HEK293 (cell line): Measurements from ENCODE around the gene CD59.

ENCODE experiments used
- CTCF ChIA-PET: fragments of 350-600 bp; formaldehyde crosslinking; extraction: SDS; loops from one replicate; lab custom pipeline; 2021; ENCODE audit warnings: antibody characterized with exemption; lab: Yijun Ruan, JAX
- POLR2A ChIA-PET: fragments of 300-600 bp; formaldehyde crosslinking; extraction: SDS; loops from one replicate; lab custom pipeline; 2020; ENCODE audit warnings: antibody characterized with exemption, inconsistent platforms; lab: Yijun Ruan, JAX
- H3K27ac ChIP-seq: fragments of 200-500 bp; sonication (Bioruptor generic); 2 replicates; pipeline ENCODE4 v1.5.1; 2014; ENCODE audit warnings: low read depth, low read length, control low read depth, inconsistent platforms; ENCODE audit errors: extremely low read depth
- H3K36me3 ChIP-seq, 2 experiments: fragments of 200-500 bp in 1 of 2; sonication (Bioruptor generic) in 1 of 2; 1 replicate in 1 of 2; 2 replicates in 1 of 2; pipeline ENCODE4 v1.5.1; 2014 to 2017; ENCODE audit warnings: inconsistent platforms in 2 of 2, low read length in 2 of 2; ENCODE audit not compliant: control insufficient read depth in 2 of 2, insufficient read depth in 1 of 2
- H3K4me1 ChIP-seq: fragments of 200-500 bp; sonication (Bioruptor generic); 2 replicates; pipeline ENCODE4 v1.5.1; 2014; ENCODE audit warnings: mild to moderate bottlenecking, low read length, inconsistent platforms; ENCODE audit not compliant: control insufficient read depth, insufficient read depth
- H3K4me3 ChIP-seq: 2 replicates; pipeline ENCODE4 v1.5.1; 2011; ENCODE audit warnings: low read depth, mild to moderate bottlenecking, control low read depth, low read length, moderate library complexity
- H3K9me3 ChIP-seq: fragments of 200-500 bp; sonication (Bioruptor generic); 2 replicates; pipeline ENCODE4 v1.5.1; 2014; ENCODE audit warnings: low read depth, low read length, inconsistent platforms; ENCODE audit not compliant: control insufficient read depth, insufficient read depth
- FEZF1 ChIP-seq: fragments of 450-650 bp; formaldehyde crosslinking; IDR thresholded peaks from 2 replicates; pipeline ENCODE4 v1.5.1; 2016; ENCODE audit warnings: missing biosample characterization, missing genetic modification characterization
- HOXA7 ChIP-seq: sonication (generic); formaldehyde crosslinking; IDR thresholded peaks from 2 replicates; pipeline ENCODE4 v1.8.1; 2022; ENCODE audit warnings: missing genetic modification reagents, borderline replicate concordance
- PRDM1 ChIP-seq: fragments of 450-650 bp; formaldehyde crosslinking; IDR thresholded peaks from 2 replicates; pipeline ENCODE4; 2016; ENCODE audit warnings: missing biosample characterization, missing genetic modification characterization
- PRDM2 ChIP-seq: fragments of 450-650 bp; formaldehyde crosslinking; IDR thresholded peaks from 2 replicates; pipeline ENCODE4 v1.5.1; 2016; ENCODE audit warnings: missing biosample characterization, missing genetic modification characterization, borderline replicate concordance
- TRIM28 ChIP-seq: IDR thresholded peaks from 2 replicates; pipeline ENCODE4 v1.6.1; 2011; ENCODE audit warnings: low read length, control low read depth, borderline replicate concordance
- WT1 ChIP-seq: fragments of 450-650 bp; formaldehyde crosslinking; IDR thresholded peaks from 2 replicates; pipeline ENCODE4 v1.5.1; 2016; ENCODE audit warnings: missing biosample characterization, missing genetic modification characterization
- ZFP37 ChIP-seq: fragments of 450-650 bp; formaldehyde crosslinking; IDR thresholded peaks from 2 replicates; pipeline ENCODE4 v1.5.1; 2016; ENCODE audit warnings: missing biosample characterization, missing genetic modification characterization
- ZNF114 ChIP-seq: fragments of 450-650 bp; formaldehyde crosslinking; IDR thresholded peaks from 2 replicates; pipeline ENCODE4 v1.5.0; 2017; ENCODE audit warnings: missing biosample characterization, missing genetic modification characterization
- ZNF169 ChIP-seq: fragments of 450-650 bp; formaldehyde crosslinking; IDR thresholded peaks from 2 replicates; pipeline ENCODE4 v1.5.1; 2016; ENCODE audit warnings: missing biosample characterization, missing genetic modification characterization
- ZNF18 ChIP-seq: fragments of 450-650 bp; formaldehyde crosslinking; IDR thresholded peaks from 2 replicates; pipeline ENCODE4 v1.5.1; 2016; ENCODE audit warnings: missing biosample characterization, missing genetic modification characterization
- ZNF23 ChIP-seq: fragments of 450-650 bp; formaldehyde crosslinking; IDR thresholded peaks from 2 replicates; pipeline ENCODE4 v1.5.1; 2016; ENCODE audit warnings: missing biosample characterization, missing genetic modification characterization, borderline replicate concordance
- ZNF248 ChIP-seq: fragments of 450-650 bp; formaldehyde crosslinking; IDR thresholded peaks from 2 replicates; pipeline ENCODE4 v1.5.1; 2017; ENCODE audit warnings: missing biosample characterization, missing genetic modification characterization
- ZNF280C ChIP-seq: fragments of 450-650 bp; formaldehyde crosslinking; IDR thresholded peaks from 2 replicates; pipeline ENCODE4 v1.5.1; 2016; ENCODE audit warnings: missing biosample characterization, missing genetic modification characterization
- ZNF394 ChIP-seq: fragments of 450-650 bp; formaldehyde crosslinking; IDR thresholded peaks from 2 replicates; pipeline ENCODE4 v1.5.1; 2016; ENCODE audit warnings: missing biosample characterization, missing genetic modification characterization, mild to moderate bottlenecking, moderate library complexity, borderline replicate concordance
- ZNF514 ChIP-seq: fragments of 450-650 bp; formaldehyde crosslinking; IDR thresholded peaks from 2 replicates; pipeline ENCODE4 v1.5.1; 2016; ENCODE audit warnings: missing biosample characterization, missing genetic modification characterization
- ZNF521 ChIP-seq: fragments of 450-650 bp; formaldehyde crosslinking; IDR thresholded peaks from 2 replicates; pipeline ENCODE4 v1.5.1; 2017; ENCODE audit warnings: missing biosample characterization, mild to moderate bottlenecking, missing genetic modification characterization
- ZNF623 ChIP-seq: fragments of 450-650 bp; formaldehyde crosslinking; IDR thresholded peaks from 2 replicates; pipeline ENCODE4 v1.5.1; 2016; ENCODE audit warnings: missing biosample characterization, missing genetic modification characterization
- ZNF626 ChIP-seq: fragments of 450-650 bp; sonication (Bioruptor Pico); formaldehyde crosslinking; IDR thresholded peaks from 2 replicates; pipeline ENCODE4 v1.5.1; 2018; ENCODE audit warnings: missing biosample characterization, missing genetic modification characterization, inconsistent platforms
- ZNF701 ChIP-seq: fragments of 450-650 bp; formaldehyde crosslinking; IDR thresholded peaks from 2 replicates; pipeline ENCODE4 v1.5.1; 2016; ENCODE audit warnings: missing biosample characterization, missing genetic modification characterization
- ZNF76 ChIP-seq: fragments of 450-650 bp; formaldehyde crosslinking; IDR thresholded peaks from 2 replicates; pipeline ENCODE4; 2016; ENCODE audit warnings: low read depth, missing biosample characterization, missing genetic modification characterization, borderline replicate concordance

The CD59 gene

GRCh38 chr11:33719587-33719986 lies 16.6 kb downstream of the CD59 start (continued):
- TF ChIP-seq ZNF280C (tag by site-specific recombination) (no peak), ZNF76 (no peak), HOXA7 (CRISPR knock-in tag) (no peak), ZNF626 (no peak), ZNF169 (tag by site-specific recombination) (no peak), ZNF394 (tag by site-specific recombination) (no peak), ZNF18 (tag by site-specific recombination) (no peak), TRIM28 (no peak)

- H3K27ac ChIP-seq: no peak overlapping the region
- POLR2A ChIA-PET: no interaction called here
- CTCF ChIA-PET: interaction anchor here (1.3 kb wide), 1 partner anchor 10 kb away, joined by 4 read pairs; no protein-coding TSS in a partner anchor
- H3K9me3 ChIP-seq: no peaks in the 10 kb centered on the region
- peaks cover 0 to 75% of the 10 kb centered on the region in 2 experiments; a peak in 2 of 3 replicates for H3K36me3 ChIP-seq
- peaks cover under 1% of the 10 kb centered on the region for H3K4me1 ChIP-seq
- H3K4me3 ChIP-seq: no peak overlapping the region
- TF ChIP-seq ZNF23 (tag by site-specific recombination): no peak
- no peak for TF ChIP-seq FEZF1 (tag by site-specific recombination)
- no peak for TF ChIP-seq ZNF623
- TF ChIP-seq ZNF514 (tag by site-specific recombination): no peak
- TF ChIP-seq ZNF248: no peak
- TF ChIP-seq WT1: no peak
- TF ChIP-seq ZFP37 (tag by site-specific recombination): no peak
- no peak for TF ChIP-seq ZNF701
- no peak for TF ChIP-seq ZNF114 (tag by site-specific recombination)
- TF ChIP-seq PRDM1 (tag by site-specific recombination): no peak
- no peak for TF ChIP-seq PRDM2 (tag by site-specific recombination)
- TF ChIP-seq ZNF521 (tag by site-specific recombination): no peak
Measured at GRCh38 chr11:33718440-33718839, 17.8 kb downstream of the CD59 start.
